ENCODE data around the gene TUBB3.

GRCh38 chr16:89923640-89924296 lies 626 bp downstream of the TUBB3 start:
- TF ChIP-seq CTCF (IDR thresholded peaks at IDR 0.05; ENCODE audit: insufficient read depth, low read depth, low read length) (no peak), EZH2 (IDR thresholded peaks at IDR 0.05; ENCODE audit: insufficient read depth, low read length) (no peak)
